ENCODE results near the gene ATP9B.

ATP9B gene

GRCh38 chr18:79335833-79336360, 266.7 kb downstream of the ATP9B start:
- no peak overlapping the region for H3K27ac ChIP-seq
- H3K4me2 ChIP-seq = no peak overlapping the region
- peaks cover 0 to 7% (median 0%) of the 10 kb centered on the region in 11 experiments; a peak in 2 of 22 replicates for H4K20me1 ChIP-seq
- H3K9me3 ChIP-seq (replicated peaks in 1 of 11) = peaks cover 6 to 19% (median 11%) of the 10 kb centered on the region in 11 experiments; a peak in 17 of 22 replicates
- H3K36me3 ChIP-seq = peaks cover 21 to 91% (median 60%) of the 10 kb centered on the region in 11 experiments
- no peak overlapping the region for H3K9ac ChIP-seq
- no peaks in the 10 kb centered on the region for H3K27me3 ChIP-seq
- TF ChIP-seq Cebpa-rat (IDR thresholded peaks at IDR 0.05) = no peak
- H3K4me1 ChIP-seq = no peaks in the 10 kb centered on the region
- H3K4me3 ChIP-seq = no peak overlapping the region

- Histone ChIP-seq H3K9ac (no peak overlapping the region), H3K27me3 (no peaks in the 10 kb centered on the region), H3K36me3 (peaks cover 17 to 88% (median 54%) of the 10 kb centered on the region in 11 experiments), H3K9me3 (replicated peaks in 1 of 11) (peaks cover 6 to 19% (median 11%) of the 10 kb centered on the region in 11 experiments; a peak in 17 of 22 replicates), H3K27ac (no peak overlapping the region), H3K4me2 (no peak overlapping the region), H3K4me3 (no peak overlapping the region), H4K20me1 (peaks cover 0 to 7% (median 0%) of the 10 kb centered on the region in 11 experiments; a peak in 2 of 22 replicates), H3K4me1 (no peaks in the 10 kb centered on the region)
- TF ChIP-seq Cebpa-rat (IDR thresholded peaks at IDR 0.05) = no peak
These were observed 267.5 kb downstream of the ATP9B start for GRCh38 chr18:79336556-79337142.

GRCh38 chr18:79337184-79337583, 268.0 kb downstream of the ATP9B start:
- Histone ChIP-seq H3K36me3 (peaks cover 19 to 88% (median 54%) of the 10 kb centered on the region in 11 experiments), H3K4me1 (no peaks in the 10 kb centered on the region), H3K27ac (no peak overlapping the region), H3K4me2 (no peak overlapping the region), H3K4me3 (no peak overlapping the region), H3K9me3 (replicated peaks in 1 of 11) (peaks cover 6 to 19% (median 11%) of the 10 kb centered on the region in 11 experiments; a peak in 17 of 22 replicates), H3K9ac (no peak overlapping the region), H4K20me1 (peaks cover 0 to 7% (median 0%) of the 10 kb centered on the region in 11 experiments; a peak in 2 of 22 replicates), H3K27me3 (no peaks in the 10 kb centered on the region)
- TF ChIP-seq Cebpa-rat (IDR thresholded peaks at IDR 0.05) = no peak

- Histone ChIP-seq H3K4me1 (no peaks in the 10 kb centered on the region), H3K27ac (no peak overlapping the region), H3K36me3 (peaks cover 19 to 88% (median 51%) of the 10 kb centered on the region in 11 experiments), H3K27me3 (no peaks in the 10 kb centered on the region), H4K20me1 (peaks cover 0 to 7% (median 0%) of the 10 kb centered on the region in 11 experiments; a peak in 2 of 22 replicates), H3K4me2 (no peak overlapping the region), H3K4me3 (no peak overlapping the region), H3K9ac (no peak overlapping the region), H3K9me3 (replicated peaks in 1 of 11) (peaks cover 6 to 19% (median 11%) of the 10 kb centered on the region in 11 experiments; a peak in 17 of 22 replicates)
- no peak for TF ChIP-seq Cebpa-rat (IDR thresholded peaks at IDR 0.05)
These were observed 268.4 kb downstream of the ATP9B start for GRCh38 chr18:79337620-79338019.

GRCh38 chr18:79339094-79339908, 270.1 kb downstream of the ATP9B start:
- Histone ChIP-seq H3K27me3 (no peaks in the 10 kb centered on the region), H4K20me1 (peaks cover 0 to 11% (median 0%) of the 10 kb centered on the region in 11 experiments; a peak in 2 of 22 replicates), H3K9me3 (replicated peaks in 1 of 11) (peaks cover 6 to 19% (median 11%) of the 10 kb centered on the region in 11 experiments; a peak in 17 of 22 replicates), H3K4me3 (no peak overlapping the region), H3K27ac (no peak overlapping the region), H3K4me2 (no peak overlapping the region), H3K9ac (no peak overlapping the region), H3K36me3 (peaks cover 27 to 86% (median 53%) of the 10 kb centered on the region in 11 experiments), H3K4me1 (no peaks in the 10 kb centered on the region)
- no peak for TF ChIP-seq Cebpa-rat (IDR thresholded peaks at IDR 0.05)

GRCh38 chr18:79343567-79344207, 274.5 kb downstream of the ATP9B start:
- Histone ChIP-seq H3K4me2 (no peak overlapping the region), H3K36me3 (peaks cover 57 to 89% (median 76%) of the 10 kb centered on the region in 11 experiments), H3K4me1 (no peaks in the 10 kb centered on the region), H3K27me3 (no peaks in the 10 kb centered on the region), H3K4me3 (no peak overlapping the region), H3K27ac (no peak overlapping the region), H4K20me1 (peaks cover 0 to 17% (median 0%) of the 10 kb centered on the region in 11 experiments; a peak in 2 of 22 replicates), H3K9ac (no peak overlapping the region), H3K9me3 (replicated peaks in 1 of 11) (peaks cover 6 to 12% (median 11%) of the 10 kb centered on the region in 11 experiments; a peak in 17 of 22 replicates)
- TF ChIP-seq Cebpa-rat (IDR thresholded peaks at IDR 0.05) = no peak

- peaks cover 0 to 17% (median 0%) of the 10 kb centered on the region in 11 experiments; a peak in 2 of 22 replicates for H4K20me1 ChIP-seq
- peaks cover 1 to 7% (median 6%) of the 10 kb centered on the region in 11 experiments; a peak in 16 of 22 replicates for H3K9me3 ChIP-seq (replicated peaks in 1 of 11)
- H3K9ac ChIP-seq = no peak overlapping the region
- no peak overlapping the region for H3K4me3 ChIP-seq
- peaks cover 58 to 89% (median 75%) of the 10 kb centered on the region in 11 experiments for H3K36me3 ChIP-seq
- H3K27me3 ChIP-seq = no peaks in the 10 kb centered on the region
- TF ChIP-seq Cebpa-rat (IDR thresholded peaks at IDR 0.05) = no peak
- no peak overlapping the region for H3K4me2 ChIP-seq
- no peak overlapping the region for H3K27ac ChIP-seq
- no peaks in the 10 kb centered on the region for H3K4me1 ChIP-seq
These were observed 275.0 kb downstream of the ATP9B start for GRCh38 chr18:79344208-79344581.

GRCh38 chr18:79345366-79345765, 276.2 kb downstream of the ATP9B start:
- Histone ChIP-seq H3K4me3 (no peak overlapping the region), H3K27ac (no peak overlapping the region), H3K27me3 (no peaks in the 10 kb centered on the region), H3K36me3 (peaks cover 59 to 91% (median 71%) of the 10 kb centered on the region in 11 experiments), H3K4me1 (no peaks in the 10 kb centered on the region), H3K9me3 (replicated peaks in 1 of 11) (0 out of 22 replicates have a peak, but pooled peaks cover 0 to 3% (median 0%) of the 10 kb centered on the region in 11 experiments), H4K20me1 (peaks cover 0 to 17% (median 0%) of the 10 kb centered on the region in 11 experiments; a peak in 2 of 22 replicates), H3K4me2 (no peak overlapping the region), H3K9ac (no peak overlapping the region)
- no peak for TF ChIP-seq Cebpa-rat (IDR thresholded peaks at IDR 0.05)
